Measurements from ENCODE around the gene EXOC3.
"Not testable (repeated sequence)": the region's sequence is repeated elsewhere in the genome, so short reads cannot be mapped to it uniquely, and the experiment has no call there.

The EXOC3 gene

GRCh38 chr5:473551-474192 lies 30.7 kb downstream of the EXOC3 start:
- H3K36me3 ChIP-seq (ENCODE audit: control insufficient read depth, insufficient read depth, low read length): no peaks in the 10 kb centered on the region
- peak overlapping the region; percentile 58 for H3K27ac ChIP-seq (ENCODE audit: insufficient read depth, low read length, poor library complexity, severe bottlenecking)
- peaks cover 28% of the 10 kb centered on the region for H3K4me1 ChIP-seq (ENCODE audit: control insufficient read depth, insufficient read depth, low read length, poor library complexity, severe bottlenecking)
- DNase-seq: peak in 1 of 3 donors; percentile 9
- no peaks in the 10 kb centered on the region for H3K27me3 ChIP-seq (replicated peaks; ENCODE audit: control insufficient read depth, insufficient read depth, low read length, poor library complexity, severe bottlenecking)
- H3K4me3 ChIP-seq (ENCODE audit: insufficient read depth, low read depth, low read length, poor library complexity, severe bottlenecking): peak overlapping the region; percentile 92
- H3K9me3 ChIP-seq (ENCODE audit: control insufficient read depth, low read length): no peaks in the 10 kb centered on the region

DNA sequence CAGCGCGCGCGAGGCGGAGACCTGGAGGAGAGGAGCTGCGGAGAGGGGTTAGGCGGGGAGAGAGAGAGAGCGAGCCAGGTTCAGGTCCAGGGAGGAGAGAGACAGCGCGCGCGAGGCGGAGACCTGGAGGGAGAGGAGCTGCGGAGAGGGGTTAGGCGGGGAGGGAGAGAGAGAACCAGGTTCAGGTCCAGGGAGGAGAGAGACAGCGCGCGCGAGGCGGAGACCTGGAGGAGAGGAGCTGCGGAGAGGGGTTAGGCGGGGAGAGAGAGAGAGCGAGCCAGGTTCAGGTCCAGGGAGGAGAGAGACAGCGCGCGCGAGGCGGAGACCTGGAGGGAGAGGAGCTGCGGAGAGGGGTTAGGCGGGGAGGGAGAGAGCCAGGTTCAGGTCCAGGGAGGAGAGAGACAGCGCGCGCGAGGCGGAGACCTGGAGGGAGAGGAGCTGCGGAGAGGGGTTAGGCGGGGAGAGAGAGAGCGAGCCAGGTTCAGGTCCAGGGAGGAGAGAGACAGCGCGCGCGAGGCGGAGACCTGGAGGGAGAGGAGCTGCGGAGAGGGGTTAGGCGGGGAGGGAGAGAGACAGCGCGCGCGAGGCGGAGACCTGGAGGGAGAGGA lies 31.4 kb downstream of the EXOC3 start:
- not testable (repeated sequence) for H3K9me3 ChIP-seq (ENCODE audit: control insufficient read depth, low read length); H3K27me3 ChIP-seq (replicated peaks; ENCODE audit: control insufficient read depth, insufficient read depth, low read length, poor library complexity, severe bottlenecking); H3K27ac ChIP-seq (ENCODE audit: insufficient read depth, low read length, poor library complexity, severe bottlenecking); DNase-seq; H3K36me3 ChIP-seq (ENCODE audit: control insufficient read depth, insufficient read depth, low read length)
- Histone ChIP-seq H3K4me3 (ENCODE audit: insufficient read depth, low read depth, low read length, poor library complexity, severe bottlenecking) (peak overlapping the region; percentile 92), H3K4me1 (ENCODE audit: control insufficient read depth, insufficient read depth, low read length, poor library complexity, severe bottlenecking) (peaks cover 28% of the 10 kb centered on the region)

- Histone ChIP-seq H3K4me3 (ENCODE audit: insufficient read depth, low read depth, low read length, poor library complexity, severe bottlenecking) (peak overlapping the region; percentile 92), H3K27ac (ENCODE audit: insufficient read depth, low read length, poor library complexity, severe bottlenecking) (no peak overlapping the region), H3K9me3 (ENCODE audit: control insufficient read depth, low read length) (no peaks in the 10 kb centered on the region), H3K36me3 (ENCODE audit: control insufficient read depth, insufficient read depth, low read length) (no peaks in the 10 kb centered on the region), H3K4me1 (ENCODE audit: control insufficient read depth, insufficient read depth, low read length, poor library complexity, severe bottlenecking) (peaks cover 28% of the 10 kb centered on the region), H3K27me3 (replicated peaks; ENCODE audit: control insufficient read depth, insufficient read depth, low read length, poor library complexity, severe bottlenecking) (no peaks in the 10 kb centered on the region)
- DNase-seq: no peak
Measured at GRCh38 chr5:474840-475661, 32.1 kb downstream of the EXOC3 start.

- Histone ChIP-seq H3K27me3 (replicated peaks; ENCODE audit: control insufficient read depth, insufficient read depth, low read length, poor library complexity, severe bottlenecking) (no peaks in the 10 kb centered on the region), H3K4me1 (ENCODE audit: control insufficient read depth, insufficient read depth, low read length, poor library complexity, severe bottlenecking) (peaks cover 27% of the 10 kb centered on the region), H3K4me3 (ENCODE audit: insufficient read depth, low read depth, low read length, poor library complexity, severe bottlenecking) (no peak overlapping the region), H3K36me3 (ENCODE audit: control insufficient read depth, insufficient read depth, low read length) (no peaks in the 10 kb centered on the region), H3K27ac (ENCODE audit: insufficient read depth, low read length, poor library complexity, severe bottlenecking) (no peak overlapping the region), H3K9me3 (ENCODE audit: control insufficient read depth, low read length) (no peaks in the 10 kb centered on the region)
- no peak for DNase-seq
Measured at GRCh38 chr5:475704-476101, 32.7 kb downstream of the EXOC3 start.

GRCh38 chr5:476102-476813 lies 33.3 kb downstream of the EXOC3 start:
- no peak overlapping the region for H3K4me3 ChIP-seq (ENCODE audit: insufficient read depth, low read depth, low read length, poor library complexity, severe bottlenecking)

DNA sequence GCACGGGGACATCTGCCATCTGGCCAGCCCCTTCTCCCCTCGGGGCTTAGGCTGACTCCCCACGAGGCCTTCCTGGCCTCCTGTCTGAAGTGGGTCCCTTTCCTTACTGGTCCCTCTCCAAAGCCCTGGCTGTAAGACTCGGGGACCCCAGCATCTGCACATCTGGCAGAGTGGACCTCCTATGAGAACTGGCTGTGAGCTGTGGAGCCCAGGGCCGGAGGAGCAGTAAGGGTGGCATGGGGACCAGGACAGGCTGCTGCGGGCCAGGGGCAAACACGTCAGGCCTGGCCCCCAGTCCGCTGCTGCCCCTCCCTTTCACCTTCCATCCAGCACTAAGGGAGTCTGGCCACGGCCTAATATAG lies 33.8 kb downstream of the EXOC3 start:
- DNase-seq: no peak
- Histone ChIP-seq H3K4me3 (ENCODE audit: insufficient read depth, low read depth, low read length, poor library complexity, severe bottlenecking) (no peak overlapping the region), H3K9me3 (ENCODE audit: control insufficient read depth, low read length) (no peaks in the 10 kb centered on the region), H3K4me1 (ENCODE audit: control insufficient read depth, insufficient read depth, low read length, poor library complexity, severe bottlenecking) (peaks cover 16% of the 10 kb centered on the region), H3K36me3 (ENCODE audit: control insufficient read depth, insufficient read depth, low read length) (no peaks in the 10 kb centered on the region), H3K27ac (ENCODE audit: insufficient read depth, low read length, poor library complexity, severe bottlenecking) (no peak overlapping the region), H3K27me3 (replicated peaks; ENCODE audit: control insufficient read depth, insufficient read depth, low read length, poor library complexity, severe bottlenecking) (no peaks in the 10 kb centered on the region)

More at GRCh38 chr5:476102-476813, 33.3 kb downstream of the EXOC3 start:
- Histone ChIP-seq H3K4me1 (ENCODE audit: control insufficient read depth, insufficient read depth, low read length, poor library complexity, severe bottlenecking) (peaks cover 21% of the 10 kb centered on the region), H3K27ac (ENCODE audit: insufficient read depth, low read length, poor library complexity, severe bottlenecking) (no peak overlapping the region), H3K27me3 (replicated peaks; ENCODE audit: control insufficient read depth, insufficient read depth, low read length, poor library complexity, severe bottlenecking) (no peaks in the 10 kb centered on the region), H3K36me3 (ENCODE audit: control insufficient read depth, insufficient read depth, low read length) (no peaks in the 10 kb centered on the region), H3K9me3 (ENCODE audit: control insufficient read depth, low read length) (no peaks in the 10 kb centered on the region)
- no peak for DNase-seq

DNA sequence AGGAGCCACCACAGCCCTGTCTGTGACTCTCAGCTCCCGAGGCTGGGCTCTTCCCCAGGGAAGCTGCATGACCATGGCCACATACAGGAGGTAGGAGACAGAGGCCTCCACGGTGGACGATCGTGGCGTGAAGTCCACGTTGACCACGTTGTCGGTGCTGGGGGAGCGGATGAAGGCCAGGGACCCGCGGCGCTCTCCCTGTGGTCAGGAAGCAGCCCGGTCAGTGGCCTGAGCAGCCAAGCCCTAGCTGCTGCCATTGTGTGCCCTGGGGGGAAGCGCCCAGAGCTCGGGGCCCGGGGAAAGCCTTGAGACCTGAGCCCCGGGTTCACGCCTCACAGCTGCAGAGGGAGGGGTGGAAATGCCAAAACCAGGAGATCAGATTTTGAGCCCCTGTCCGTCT lies 34.3 kb downstream of the EXOC3 start:
- no peak overlapping the region for H3K27ac ChIP-seq (ENCODE audit: insufficient read depth, low read length, poor library complexity, severe bottlenecking)
- no peaks in the 10 kb centered on the region for H3K9me3 ChIP-seq (ENCODE audit: control insufficient read depth, low read length)
- peaks cover 3% of the 10 kb centered on the region for H3K27me3 ChIP-seq (replicated peaks; ENCODE audit: control insufficient read depth, insufficient read depth, low read length, poor library complexity, severe bottlenecking)
- DNase-seq: no peak
- H3K4me3 ChIP-seq (ENCODE audit: insufficient read depth, low read depth, low read length, poor library complexity, severe bottlenecking): no peak overlapping the region
- H3K36me3 ChIP-seq (ENCODE audit: control insufficient read depth, insufficient read depth, low read length): no peaks in the 10 kb centered on the region
- H3K4me1 ChIP-seq (ENCODE audit: control insufficient read depth, insufficient read depth, low read length, poor library complexity, severe bottlenecking): peaks cover 12% of the 10 kb centered on the region

DNA sequence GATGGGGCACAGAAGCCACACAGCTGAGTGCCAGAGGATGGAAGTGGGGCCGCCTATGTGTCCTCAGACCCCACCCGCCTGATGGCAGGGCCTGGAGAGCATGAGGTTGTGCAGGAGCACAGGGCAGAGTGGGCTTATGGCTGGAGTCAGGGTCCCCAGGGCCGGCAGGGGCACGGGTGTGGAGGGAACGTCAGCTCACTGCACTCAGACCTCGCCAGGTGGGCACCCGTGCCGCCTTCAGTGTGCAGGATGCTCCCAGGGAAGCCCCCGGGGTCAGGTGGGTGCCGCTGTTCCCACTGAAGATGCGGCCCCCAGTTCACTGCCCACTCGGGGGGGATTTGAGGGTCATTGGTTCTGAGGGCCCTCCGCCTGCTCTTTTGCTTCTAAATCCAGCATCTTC lies 34.9 kb downstream of the EXOC3 start:
- Histone ChIP-seq H3K9me3 (ENCODE audit: control insufficient read depth, low read length) (no peaks in the 10 kb centered on the region), H3K4me3 (ENCODE audit: insufficient read depth, low read depth, low read length, poor library complexity, severe bottlenecking) (no peak overlapping the region), H3K4me1 (ENCODE audit: control insufficient read depth, insufficient read depth, low read length, poor library complexity, severe bottlenecking) (peaks cover 9% of the 10 kb centered on the region), H3K27me3 (replicated peaks; ENCODE audit: control insufficient read depth, insufficient read depth, low read length, poor library complexity, severe bottlenecking) (peaks cover 3% of the 10 kb centered on the region), H3K27ac (ENCODE audit: insufficient read depth, low read length, poor library complexity, severe bottlenecking) (no peak overlapping the region), H3K36me3 (ENCODE audit: control insufficient read depth, insufficient read depth, low read length) (no peaks in the 10 kb centered on the region)
- DNase-seq: no peak

DNA sequence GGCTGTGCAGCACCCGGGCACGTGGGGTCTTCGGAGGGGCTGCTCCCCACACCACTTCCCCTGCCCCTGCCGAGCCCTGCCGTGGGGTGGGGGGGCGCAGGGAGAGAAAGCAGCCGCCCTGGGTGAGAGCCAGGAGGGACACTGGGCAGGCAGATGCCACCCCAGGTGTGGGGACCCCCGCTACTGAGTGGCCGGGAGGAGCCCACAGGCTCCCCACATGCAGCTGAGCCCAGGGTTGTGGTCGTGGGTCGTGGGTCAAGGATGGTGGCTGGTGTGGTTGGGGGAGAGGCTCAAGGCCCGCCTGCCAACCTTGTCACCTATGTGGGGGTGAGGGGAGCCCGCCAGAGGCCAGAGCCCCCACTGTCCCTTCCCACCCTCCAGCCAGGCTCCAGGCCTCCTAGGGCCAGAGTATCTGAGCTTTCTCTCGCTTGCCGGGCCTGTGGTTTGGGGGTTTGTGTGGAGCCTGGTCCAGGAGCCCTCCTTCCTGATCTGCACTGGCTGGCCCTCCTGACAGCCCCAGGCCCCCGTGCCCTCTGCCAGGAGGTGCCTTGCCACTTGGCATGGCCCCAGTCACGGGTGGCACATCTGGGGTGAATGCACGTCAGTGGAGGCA lies 35.5 kb downstream of the EXOC3 start:
- H3K9me3 ChIP-seq (ENCODE audit: control insufficient read depth, low read length): no peaks in the 10 kb centered on the region
- H3K4me3 ChIP-seq (ENCODE audit: insufficient read depth, low read depth, low read length, poor library complexity, severe bottlenecking): no peak overlapping the region
- H3K27me3 ChIP-seq (replicated peaks; ENCODE audit: control insufficient read depth, insufficient read depth, low read length, poor library complexity, severe bottlenecking): peaks cover 3% of the 10 kb centered on the region

More for the DNA sequence above, 35.5 kb downstream of the EXOC3 start:
- Histone ChIP-seq H3K36me3 (ENCODE audit: control insufficient read depth, insufficient read depth, low read length) (no peaks in the 10 kb centered on the region), H3K4me1 (ENCODE audit: control insufficient read depth, insufficient read depth, low read length, poor library complexity, severe bottlenecking) (peaks cover 9% of the 10 kb centered on the region), H3K27ac (ENCODE audit: insufficient read depth, low read length, poor library complexity, severe bottlenecking) (no peak overlapping the region)
- no peak for DNase-seq

All from effector memory CD4-positive, alpha-beta T cell (primary cell).